ENCODE results near the gene MYH6.
"Not testable (repeated sequence)": the region's sequence is repeated elsewhere in the genome, so short reads cannot be mapped to it uniquely, and the experiment has no call there.

Gene MYH6

GRCh38 chr14:23396781-23397407 lies 11.2 kb downstream of the MYH6 start:
- H3K4me3 ChIP-seq (ENCODE audit: low read depth, low read length), result no peak overlapping the region
- no peak for DNase-seq (ENCODE audit: low read depth)
- no peak for TF ChIP-seq CTCF (IDR thresholded peaks at IDR 0.05; ENCODE audit: insufficient read depth, low read depth, low read length, missing control alignments)

- TF ChIP-seq CTCF (IDR thresholded peaks at IDR 0.05; ENCODE audit: insufficient read depth, low read depth, low read length, missing control alignments), result no peak
- no peak for DNase-seq (ENCODE audit: low read depth)
- H3K4me3 ChIP-seq (ENCODE audit: low read depth, low read length), result no peak overlapping the region
These were observed 11.9 kb downstream of the MYH6 start for GRCh38 chr14:23396126-23396525.

- no peak for DNase-seq (ENCODE audit: low read depth)
- no peak overlapping the region for H3K4me3 ChIP-seq (ENCODE audit: low read depth, low read length)
- no peak for TF ChIP-seq CTCF (IDR thresholded peaks at IDR 0.05; ENCODE audit: insufficient read depth, low read depth, low read length, missing control alignments)
These were observed 15.5 kb downstream of the MYH6 start for GRCh38 chr14:23392613-23393012.

- not testable (repeated sequence) for DNase-seq (ENCODE audit: low read depth); H3K4me3 ChIP-seq (ENCODE audit: low read depth, low read length)
These were observed 18.2 kb downstream of the MYH6 start for GRCh38 chr14:23389871-23390270.

- no peak overlapping the region for H3K4me3 ChIP-seq (ENCODE audit: low read depth, low read length)
- no peak for DNase-seq (ENCODE audit: low read depth)
- TF ChIP-seq CTCF (IDR thresholded peaks at IDR 0.05; ENCODE audit: insufficient read depth, low read depth, low read length, missing control alignments), result no peak
These were observed 18.7 kb downstream of the MYH6 start for GRCh38 chr14:23389396-23389795.

GRCh38 chr14:23388996-23389395 lies 19.1 kb downstream of the MYH6 start:
- DNase-seq (ENCODE audit: low read depth), result no peak
- no peak overlapping the region for H3K4me3 ChIP-seq (ENCODE audit: low read depth, low read length)
- TF ChIP-seq CTCF (IDR thresholded peaks at IDR 0.05; ENCODE audit: insufficient read depth, low read depth, low read length, missing control alignments), result no peak

GRCh38 chr14:23387916-23388882 lies 19.9 kb downstream of the MYH6 start:
- no peak overlapping the region for H3K4me3 ChIP-seq (ENCODE audit: low read depth, low read length)

More at GRCh38 chr14:23387916-23388882, 19.9 kb downstream of the MYH6 start:
- no peak for DNase-seq (ENCODE audit: low read depth)
- TF ChIP-seq CTCF (IDR thresholded peaks at IDR 0.05; ENCODE audit: insufficient read depth, low read depth, low read length, missing control alignments), result no peak
